ENCODE measurements around the gene TFIP11.

The TFIP11 gene

DNA sequence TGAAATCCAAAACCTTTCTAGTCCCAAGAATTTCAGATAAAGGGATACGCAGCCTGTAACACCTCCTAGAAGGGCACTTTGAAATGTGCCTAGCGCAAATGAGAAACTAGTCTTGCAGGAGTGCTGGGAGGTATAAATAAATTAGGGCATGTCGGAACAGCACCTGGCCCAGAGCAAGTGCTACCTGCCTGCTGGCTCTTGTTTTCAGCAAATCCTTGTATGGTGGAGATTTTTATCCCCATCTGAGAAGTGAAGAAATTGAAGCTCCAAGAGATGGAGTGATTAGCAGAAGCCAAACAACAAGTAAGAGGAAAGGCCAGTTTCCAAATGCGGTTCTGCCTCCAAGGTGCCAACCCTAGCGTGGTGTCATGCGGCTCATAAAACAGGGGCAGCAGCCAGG, 36.7 kb upstream of the TFIP11 start:
- H3K27me3 ChIP-seq (ENCODE audit: low read depth, low read length) = no peaks in the 10 kb centered on the region
- no peak overlapping the region for H3K4me2 ChIP-seq (ENCODE audit: low read length)
- TF ChIP-seq EZH2phosphoT487 (IDR thresholded peaks at IDR 0.05; ENCODE audit: low read depth) (no peak), CTCF (IDR thresholded peaks at IDR 0.05; ENCODE audit: low read depth, low read length) (no peak)
- H2AFZ ChIP-seq (ENCODE audit: low read depth, low read length) = no peak overlapping the region
- H3K4me1 ChIP-seq (ENCODE audit: low read length) = peaks cover 1% of the 10 kb centered on the region; the same call in 1 of the 2 replicates
- H3K9ac ChIP-seq (ENCODE audit: low read length) = no peak overlapping the region
- no peak overlapping the region for H3K27ac ChIP-seq (ENCODE audit: low read length)
- H3K36me3 ChIP-seq (replicated peaks; ENCODE audit: low read depth, low read length) = no peaks in the 10 kb centered on the region
- no peaks in the 10 kb centered on the region for H4K20me1 ChIP-seq (ENCODE audit: insufficient read depth, low read length)
- H3K9me3 ChIP-seq (ENCODE audit: insufficient read depth, low read length) = no peaks in the 10 kb centered on the region
- no peak overlapping the region for H3K4me3 ChIP-seq (ENCODE audit: low read length)
- H3K79me2 ChIP-seq (ENCODE audit: low read length) = no peaks in the 10 kb centered on the region

- H3K4me1 ChIP-seq (ENCODE audit: low read length) = peaks cover 4% of the 10 kb centered on the region; the same call in 1 of the 2 replicates
- no peaks in the 10 kb centered on the region for H3K79me2 ChIP-seq (ENCODE audit: low read length)
- no peaks in the 10 kb centered on the region for H3K36me3 ChIP-seq (replicated peaks; ENCODE audit: low read depth, low read length)
- H3K27ac ChIP-seq (ENCODE audit: low read length) = no peak overlapping the region
- H3K9me3 ChIP-seq (ENCODE audit: insufficient read depth, low read length) = no peaks in the 10 kb centered on the region
- no peak overlapping the region for H3K4me3 ChIP-seq (ENCODE audit: low read length)
- no peak overlapping the region for H3K9ac ChIP-seq (ENCODE audit: low read length)
- no peak overlapping the region for H2AFZ ChIP-seq (ENCODE audit: low read depth, low read length)
- H4K20me1 ChIP-seq (ENCODE audit: insufficient read depth, low read length) = no peaks in the 10 kb centered on the region
- H3K4me2 ChIP-seq (ENCODE audit: low read length) = no peak overlapping the region
- no peaks in the 10 kb centered on the region for H3K27me3 ChIP-seq (ENCODE audit: low read depth, low read length)
- TF ChIP-seq EZH2phosphoT487 (IDR thresholded peaks at IDR 0.05; ENCODE audit: low read depth) = no peak
- no peak for TF ChIP-seq CTCF (IDR thresholded peaks at IDR 0.05; ENCODE audit: low read depth, low read length)
These were observed 36.0 kb upstream of the TFIP11 start for GRCh38 chr22:26548303-26548702.

DNA sequence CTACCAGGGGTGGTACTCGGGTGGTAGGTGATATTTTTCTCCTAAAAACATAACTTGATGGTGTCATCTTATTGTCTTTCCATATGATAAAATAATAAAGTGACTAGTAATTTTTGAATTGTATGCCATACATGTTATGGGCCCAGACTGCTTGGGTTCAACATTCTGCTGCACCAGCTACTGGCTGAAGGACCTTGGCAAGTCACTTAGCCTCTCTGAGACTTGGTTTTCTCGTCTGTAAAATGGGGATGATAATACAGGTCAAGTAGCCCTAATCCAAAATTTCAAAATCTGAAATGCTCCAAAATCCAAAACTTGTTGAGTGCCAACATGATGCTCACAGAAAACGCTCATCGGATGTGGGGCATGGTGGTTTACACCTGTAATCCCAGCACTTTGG, 35.6 kb upstream of the TFIP11 start:
- Histone ChIP-seq H3K4me1 (ENCODE audit: low read length) (peaks cover 4% of the 10 kb centered on the region; the same call in 1 of the 2 replicates), H3K4me2 (ENCODE audit: low read length) (no peak overlapping the region), H4K20me1 (ENCODE audit: insufficient read depth, low read length) (no peaks in the 10 kb centered on the region), H3K9ac (ENCODE audit: low read length) (no peak overlapping the region), H3K27me3 (ENCODE audit: low read depth, low read length) (no peaks in the 10 kb centered on the region), H2AFZ (ENCODE audit: low read depth, low read length) (no peak overlapping the region), H3K79me2 (ENCODE audit: low read length) (no peaks in the 10 kb centered on the region), H3K27ac (ENCODE audit: low read length) (no peak overlapping the region), H3K9me3 (ENCODE audit: insufficient read depth, low read length) (no peaks in the 10 kb centered on the region), H3K4me3 (ENCODE audit: low read length) (no peak overlapping the region), H3K36me3 (replicated peaks; ENCODE audit: low read depth, low read length) (no peaks in the 10 kb centered on the region)
- TF ChIP-seq CTCF (IDR thresholded peaks at IDR 0.05; ENCODE audit: low read depth, low read length) (no peak), EZH2phosphoT487 (IDR thresholded peaks at IDR 0.05; ENCODE audit: low read depth) (no peak)

DNA sequence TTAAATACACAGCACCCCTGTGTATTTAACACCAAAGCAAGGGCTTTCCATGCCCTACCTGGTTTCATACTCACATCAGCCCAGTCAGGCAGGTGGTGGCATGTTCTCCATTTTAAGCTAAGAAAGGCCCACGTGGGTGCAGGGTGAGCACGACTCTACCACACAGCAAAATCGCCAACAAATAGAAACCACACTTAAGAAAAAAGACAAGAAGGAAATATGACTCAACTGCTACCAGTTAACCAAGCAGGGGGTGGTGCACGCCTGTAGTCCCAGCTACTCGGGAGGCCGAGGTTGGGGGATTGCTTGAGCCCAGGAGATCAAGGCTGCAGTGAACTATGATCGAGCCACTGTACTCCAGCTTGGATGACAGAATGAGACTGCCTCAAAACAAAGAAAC, 35.2 kb upstream of the TFIP11 start:
- TF ChIP-seq EZH2phosphoT487 (IDR thresholded peaks at IDR 0.05; ENCODE audit: low read depth) (no peak), CTCF (IDR thresholded peaks at IDR 0.05; ENCODE audit: low read depth, low read length) (no peak)
- Histone ChIP-seq H2AFZ (ENCODE audit: low read depth, low read length) (no peak overlapping the region), H3K9ac (ENCODE audit: low read length) (no peak overlapping the region), H3K27me3 (ENCODE audit: low read depth, low read length) (no peaks in the 10 kb centered on the region), H3K4me2 (ENCODE audit: low read length) (no peak overlapping the region), H3K9me3 (ENCODE audit: insufficient read depth, low read length) (no peaks in the 10 kb centered on the region), H3K36me3 (replicated peaks; ENCODE audit: low read depth, low read length) (no peaks in the 10 kb centered on the region), H3K4me3 (ENCODE audit: low read length) (no peak overlapping the region), H3K27ac (ENCODE audit: low read length) (no peak overlapping the region), H3K4me1 (ENCODE audit: low read length) (peaks cover 4% of the 10 kb centered on the region; the same call in 1 of the 2 replicates), H3K79me2 (ENCODE audit: low read length) (no peaks in the 10 kb centered on the region), H4K20me1 (ENCODE audit: insufficient read depth, low read length) (no peaks in the 10 kb centered on the region)

Data from OCI-LY3 (cell line).